HEK293 (cell line): ENCODE data around the gene CKS2.

Source experiments
- CTCF ChIA-PET: fragments of 350-600 bp; formaldehyde crosslinking; extraction: SDS; loops from one replicate; lab custom pipeline; 2021; ENCODE audit warnings: antibody characterized with exemption; lab: Yijun Ruan, JAX
- POLR2A ChIA-PET: fragments of 300-600 bp; formaldehyde crosslinking; extraction: SDS; loops from one replicate; lab custom pipeline; 2020; ENCODE audit warnings: antibody characterized with exemption, inconsistent platforms; lab: Yijun Ruan, JAX
- H3K27ac ChIP-seq: fragments of 200-500 bp; sonication (Bioruptor generic); 2 replicates; pipeline ENCODE4 v1.5.1; 2014; ENCODE audit warnings: low read depth, low read length, control low read depth, inconsistent platforms; ENCODE audit errors: extremely low read depth
- H3K36me3 ChIP-seq, 2 experiments: fragments of 200-500 bp in 1 of 2; sonication (Bioruptor generic) in 1 of 2; 1 replicate in 1 of 2; 2 replicates in 1 of 2; pipeline ENCODE4 v1.5.1; 2014 to 2017; ENCODE audit warnings: inconsistent platforms in 2 of 2, low read length in 2 of 2; ENCODE audit not compliant: control insufficient read depth in 2 of 2, insufficient read depth in 1 of 2
- H3K4me1 ChIP-seq: fragments of 200-500 bp; sonication (Bioruptor generic); 2 replicates; pipeline ENCODE4 v1.5.1; 2014; ENCODE audit warnings: mild to moderate bottlenecking, low read length, inconsistent platforms; ENCODE audit not compliant: control insufficient read depth, insufficient read depth
- H3K4me3 ChIP-seq: 2 replicates; pipeline ENCODE4 v1.5.1; 2011; ENCODE audit warnings: low read depth, mild to moderate bottlenecking, control low read depth, low read length, moderate library complexity
- H3K9me3 ChIP-seq: fragments of 200-500 bp; sonication (Bioruptor generic); 2 replicates; pipeline ENCODE4 v1.5.1; 2014; ENCODE audit warnings: low read depth, low read length, inconsistent platforms; ENCODE audit not compliant: control insufficient read depth, insufficient read depth
- GLI4 ChIP-seq: fragments of 450-650 bp; formaldehyde crosslinking; IDR thresholded peaks from 2 replicates; pipeline ENCODE4 v1.5.1; 2016; ENCODE audit warnings: missing biosample characterization, missing genetic modification characterization
- GLIS1 ChIP-seq: fragments of 450-650 bp; formaldehyde crosslinking; IDR thresholded peaks from 2 replicates; pipeline ENCODE4 v1.5.1; 2016; ENCODE audit warnings: missing biosample characterization, missing genetic modification characterization
- REST ChIP-seq: fragments of 450-650 bp; formaldehyde crosslinking; IDR thresholded peaks from 2 replicates; pipeline ENCODE4 v1.5.1; 2016; ENCODE audit warnings: missing biosample characterization, missing genetic modification characterization
- SETDB1 ChIP-seq: IDR thresholded peaks from one replicate; pipeline ENCODE4 v1.6.1; 2017; ENCODE audit warnings: mild to moderate bottlenecking, low read length, moderate library complexity, mixed read lengths; ENCODE audit not compliant: insufficient read length
- YY2 ChIP-seq: fragments of 450-650 bp; formaldehyde crosslinking; IDR thresholded peaks from 2 replicates; pipeline ENCODE4 v1.5.1; 2016; ENCODE audit warnings: missing biosample characterization, missing genetic modification characterization
- ZBTB20 ChIP-seq: fragments of 450-650 bp; formaldehyde crosslinking; IDR thresholded peaks from 2 replicates; pipeline ENCODE4 v1.5.1; 2016; ENCODE audit warnings: missing biosample characterization, missing genetic modification characterization
- ZBTB7A ChIP-seq: fragments of 450-650 bp; formaldehyde crosslinking; IDR thresholded peaks from 2 replicates; pipeline ENCODE4 v1.5.1; 2016; ENCODE audit warnings: low read depth, missing biosample characterization, missing genetic modification characterization
- ZNF112 ChIP-seq: fragments of 450-650 bp; formaldehyde crosslinking; IDR thresholded peaks from 2 replicates; pipeline ENCODE4 v1.5.0; 2017; ENCODE audit warnings: missing biosample characterization, missing genetic modification characterization
- ZNF18 ChIP-seq: fragments of 450-650 bp; formaldehyde crosslinking; IDR thresholded peaks from 2 replicates; pipeline ENCODE4 v1.5.1; 2016; ENCODE audit warnings: missing biosample characterization, missing genetic modification characterization
- ZNF221 ChIP-seq: fragments of 450-650 bp; formaldehyde crosslinking; IDR thresholded peaks from 2 replicates; pipeline ENCODE4 v1.5.1; 2017; ENCODE audit warnings: missing biosample characterization, missing genetic modification characterization, borderline replicate concordance
- ZNF23 ChIP-seq: fragments of 450-650 bp; formaldehyde crosslinking; IDR thresholded peaks from 2 replicates; pipeline ENCODE4 v1.5.1; 2016; ENCODE audit warnings: missing biosample characterization, missing genetic modification characterization, borderline replicate concordance
- ZNF292 ChIP-seq: fragments of 450-650 bp; formaldehyde crosslinking; IDR thresholded peaks from 2 replicates; pipeline ENCODE4 v1.5.1; 2016; ENCODE audit warnings: low read depth, missing biosample characterization, missing genetic modification characterization, borderline replicate concordance
- ZNF335 ChIP-seq: fragments of 450-650 bp; formaldehyde crosslinking; conservative IDR thresholded peaks from 2 replicates; pipeline ENCODE4 v1.5.1; 2016; ENCODE audit warnings: missing biosample characterization, missing genetic modification characterization
- ZNF426 ChIP-seq: fragments of 450-650 bp; formaldehyde crosslinking; IDR thresholded peaks from 2 replicates; pipeline ENCODE4 v1.5.1; 2017; ENCODE audit warnings: missing biosample characterization, missing genetic modification characterization, mild to moderate bottlenecking, inconsistent platforms, moderate library complexity
- ZNF513 ChIP-seq: fragments of 450-650 bp; IDR thresholded peaks from 2 replicates; pipeline ENCODE4 v1.5.1; 2018; ENCODE audit warnings: missing biosample characterization, missing genetic modification characterization
- ZNF521 ChIP-seq: fragments of 450-650 bp; formaldehyde crosslinking; IDR thresholded peaks from 2 replicates; pipeline ENCODE4 v1.5.1; 2017; ENCODE audit warnings: missing biosample characterization, mild to moderate bottlenecking, missing genetic modification characterization
- ZNF530 ChIP-seq: fragments of 450-650 bp; formaldehyde crosslinking; IDR thresholded peaks from 2 replicates; pipeline ENCODE4 v1.5.1; 2016; ENCODE audit warnings: low read depth, missing biosample characterization, missing genetic modification characterization
- ZNF549 ChIP-seq: fragments of 450-650 bp; IDR thresholded peaks from 2 replicates; pipeline ENCODE4 v1.5.1; 2018; ENCODE audit warnings: missing biosample characterization, missing genetic modification characterization, mild to moderate bottlenecking, inconsistent platforms, moderate library complexity
- ZNF624 ChIP-seq: fragments of 450-650 bp; formaldehyde crosslinking; IDR thresholded peaks from 2 replicates; pipeline ENCODE4 v1.5.1; 2017; ENCODE audit warnings: missing biosample characterization, missing genetic modification characterization
- ZNF645 ChIP-seq: fragments of 450-650 bp; formaldehyde crosslinking; IDR thresholded peaks from 2 replicates; pipeline ENCODE4; 2016; ENCODE audit warnings: missing biosample characterization, missing genetic modification characterization
- ZNF776 ChIP-seq: fragments of 450-650 bp; formaldehyde crosslinking; IDR thresholded peaks from 2 replicates; pipeline ENCODE4 v1.5.0; 2017; ENCODE audit warnings: missing biosample characterization, missing genetic modification characterization, borderline replicate concordance
- ZNF785 ChIP-seq: fragments of 450-650 bp; formaldehyde crosslinking; IDR thresholded peaks from 2 replicates; pipeline ENCODE4 v1.5.1; 2016; ENCODE audit warnings: missing biosample characterization, missing genetic modification characterization
- ZSCAN23 ChIP-seq: fragments of 450-650 bp; formaldehyde crosslinking; IDR thresholded peaks from 2 replicates; pipeline ENCODE4 v1.5.1; 2016; ENCODE audit warnings: missing biosample characterization, missing genetic modification characterization
- TF ChIP-seq, protein P1 (sequence below): fragments of 450-650 bp; formaldehyde crosslinking; IDR thresholded peaks from 2 replicates; pipeline ENCODE4 v1.5.1; 2016; ENCODE audit warnings: missing biosample characterization, missing genetic modification characterization, low read depth
- TF ChIP-seq, protein P2 (sequence below): fragments of 450-650 bp; formaldehyde crosslinking; IDR thresholded peaks from 2 replicates; pipeline ENCODE4 v1.5.1; 2016; ENCODE audit warnings: missing biosample characterization, missing genetic modification characterization

Gene CKS2

GRCh38 chr9:89351584-89352300, 40.7 kb downstream of the CKS2 start:
- POLR2A ChIA-PET, result no interaction called here
- CTCF ChIA-PET, result no interaction called here

DNA sequence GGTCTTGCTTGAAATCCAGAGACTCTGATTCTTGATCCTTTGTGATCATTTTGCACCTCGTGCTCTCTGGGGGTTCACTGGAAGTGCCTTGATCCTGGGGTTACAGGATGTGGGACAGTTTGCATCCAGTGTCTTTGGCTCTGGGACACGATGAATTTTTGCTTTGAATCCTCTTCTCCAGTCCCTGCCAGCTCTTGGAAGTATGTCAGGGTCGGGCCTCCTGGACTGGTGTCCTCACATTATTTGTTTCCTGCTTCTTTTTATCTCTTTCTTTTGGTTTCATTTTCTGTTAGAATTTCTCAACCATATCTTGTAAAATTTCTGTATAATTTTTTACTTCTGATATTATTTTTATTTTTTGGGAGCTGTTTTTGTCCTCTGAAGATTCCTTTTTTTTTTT, 41.5 kb downstream of the CKS2 start:
- Histone ChIP-seq H3K27ac (no peak overlapping the region), H3K36me3 (peaks cover 4 to 100% of the 10 kb centered on the region in 2 experiments; a peak in 2 of 3 replicates), H3K9me3 (no peaks in the 10 kb centered on the region), H3K4me1 (no peaks in the 10 kb centered on the region), H3K4me3 (no peak overlapping the region)
- ChIA-PET CTCF (interaction anchor here (0.6 kb wide), 1 partner anchor 91 kb away, joined by 3 read pairs; no protein-coding TSS in a partner anchor), POLR2A (no interaction called here)
- TF ChIP-seq ZBTB20 (tag by site-specific recombination) (no peak), ZBTB7A (tag by site-specific recombination) (no peak), ZSCAN23 (no peak), SETDB1 (no peak), ZNF292 (tag by site-specific recombination) (no peak), ZNF513 (tag by site-specific recombination) (no peak), ZNF221 (tag by site-specific recombination) (no peak), ZNF23 (no peak), GLI4 (no peak), REST (no peak), ZNF776 (tag by site-specific recombination) (no peak), ZNF18 (tag by site-specific recombination) (no peak), ZNF624 (tag by site-specific recombination) (no peak), ZNF549 (tag by site-specific recombination) (no peak), ZNF521 (no peak)
- TF ChIP-seq, protein P1, sequence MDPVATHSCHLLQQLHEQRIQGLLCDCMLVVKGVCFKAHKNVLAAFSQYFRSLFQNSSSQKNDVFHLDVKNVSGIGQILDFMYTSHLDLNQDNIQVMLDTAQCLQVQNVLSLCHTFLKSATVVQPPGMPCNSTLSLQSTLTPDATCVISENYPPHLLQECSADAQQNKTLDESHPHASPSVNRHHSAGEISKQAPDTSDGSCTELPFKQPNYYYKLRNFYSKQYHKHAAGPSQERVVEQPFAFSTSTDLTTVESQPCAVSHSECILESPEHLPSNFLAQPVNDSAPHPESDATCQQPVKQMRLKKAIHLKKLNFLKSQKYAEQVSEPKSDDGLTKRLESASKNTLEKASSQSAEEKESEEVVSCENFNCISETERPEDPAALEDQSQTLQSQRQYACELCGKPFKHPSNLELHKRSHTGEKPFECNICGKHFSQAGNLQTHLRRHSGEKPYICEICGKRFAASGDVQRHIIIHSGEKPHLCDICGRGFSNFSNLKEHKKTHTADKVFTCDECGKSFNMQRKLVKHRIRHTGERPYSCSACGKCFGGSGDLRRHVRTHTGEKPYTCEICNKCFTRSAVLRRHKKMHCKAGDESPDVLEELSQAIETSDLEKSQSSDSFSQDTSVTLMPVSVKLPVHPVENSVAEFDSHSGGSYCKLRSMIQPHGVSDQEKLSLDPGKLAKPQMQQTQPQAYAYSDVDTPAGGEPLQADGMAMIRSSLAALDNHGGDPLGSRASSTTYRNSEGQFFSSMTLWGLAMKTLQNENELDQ (tag by site-specific recombination), result no peak
- TF ChIP-seq, protein P2, sequence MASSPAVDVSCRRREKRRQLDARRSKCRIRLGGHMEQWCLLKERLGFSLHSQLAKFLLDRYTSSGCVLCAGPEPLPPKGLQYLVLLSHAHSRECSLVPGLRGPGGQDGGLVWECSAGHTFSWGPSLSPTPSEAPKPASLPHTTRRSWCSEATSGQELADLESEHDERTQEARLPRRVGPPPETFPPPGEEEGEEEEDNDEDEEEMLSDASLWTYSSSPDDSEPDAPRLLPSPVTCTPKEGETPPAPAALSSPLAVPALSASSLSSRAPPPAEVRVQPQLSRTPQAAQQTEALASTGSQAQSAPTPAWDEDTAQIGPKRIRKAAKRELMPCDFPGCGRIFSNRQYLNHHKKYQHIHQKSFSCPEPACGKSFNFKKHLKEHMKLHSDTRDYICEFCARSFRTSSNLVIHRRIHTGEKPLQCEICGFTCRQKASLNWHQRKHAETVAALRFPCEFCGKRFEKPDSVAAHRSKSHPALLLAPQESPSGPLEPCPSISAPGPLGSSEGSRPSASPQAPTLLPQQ (tag by site-specific recombination), result no peak

More at GRCh38 chr9:89351584-89352300, 40.7 kb downstream of the CKS2 start:
- Histone ChIP-seq H3K4me1 (no peaks in the 10 kb centered on the region), H3K36me3 (peaks cover 6 to 98% of the 10 kb centered on the region in 2 experiments; a peak in 2 of 3 replicates), H3K9me3 (no peaks in the 10 kb centered on the region), H3K4me3 (no peak overlapping the region), H3K27ac (no peak overlapping the region)
- no peak for TF ChIP-seq ZNF645 (tag by site-specific recombination)
- TF ChIP-seq ZNF112, result no peak
- TF ChIP-seq GLIS1 (tag by site-specific recombination), result no peak
- no peak for TF ChIP-seq ZNF785 (tag by site-specific recombination)
- no peak for TF ChIP-seq ZNF426 (tag by site-specific recombination)
- TF ChIP-seq ZNF292 (tag by site-specific recombination), result no peak
- TF ChIP-seq YY2 (tag by site-specific recombination), result no peak
- no peak for TF ChIP-seq ZNF530 (tag by site-specific recombination)
- TF ChIP-seq ZNF335 (tag by site-specific recombination), result no peak
